SW480 (cell line): Measurements from ENCODE around the gene YY1.
"Not testable (repeated sequence)": the region's sequence is repeated elsewhere in the genome, so short reads cannot be mapped to it uniquely, and the experiment has no call there.

Source experiments
- DNase-seq: peaks from one replicate; pipeline ENCODE4 v3.0.0-alpha.2; 2016; ENCODE audit warnings: low spot score

The YY1 gene

DNA sequence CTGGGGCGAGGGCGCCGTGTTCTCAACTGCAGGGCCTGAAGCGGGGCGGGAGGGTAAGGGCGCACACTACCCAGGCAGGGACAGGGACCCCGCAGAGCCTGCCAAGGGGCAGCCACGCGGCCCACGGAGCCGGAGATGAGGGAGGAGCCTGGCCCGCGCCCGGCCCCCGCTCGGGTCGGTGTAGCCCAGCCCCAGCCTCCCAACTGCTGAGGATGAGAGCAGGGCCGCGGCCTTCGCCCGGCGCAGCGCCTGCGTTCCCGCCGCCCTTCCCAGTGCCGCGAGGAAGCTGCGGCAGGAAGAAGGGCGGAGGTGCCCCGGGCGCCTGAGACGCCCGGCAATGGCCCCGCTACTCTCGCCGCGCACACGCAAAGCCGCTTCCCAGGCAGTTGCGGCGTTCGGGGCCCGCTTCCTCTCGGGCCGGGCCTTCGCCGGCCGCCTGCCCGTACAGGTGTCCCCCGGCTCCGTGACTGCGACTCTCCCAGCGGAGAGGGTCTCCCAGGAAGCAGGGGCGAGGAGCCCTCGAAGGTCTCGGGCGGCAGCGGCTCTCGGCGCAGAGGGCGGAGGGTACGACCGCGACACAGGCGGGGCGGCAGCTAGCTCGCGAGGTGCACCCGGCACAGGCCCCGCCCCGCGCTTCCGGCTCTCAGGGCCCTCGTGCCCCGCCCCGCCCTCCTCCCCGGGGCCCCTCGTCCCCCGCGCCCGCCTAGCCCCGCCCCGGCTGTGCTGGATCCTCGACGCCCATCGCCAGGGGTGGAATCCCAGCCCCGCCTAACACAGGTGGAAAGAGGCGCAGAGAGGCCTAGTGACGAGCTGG is 24.8 kb upstream of the YY1 start:
- peak; percentile 94 for DNase-seq

GRCh38 chr14:100214770-100215083 is 24.2 kb upstream of the YY1 start:
- no peak for DNase-seq

- DNase-seq = no peak
These were observed 23.5 kb upstream of the YY1 start for GRCh38 chr14:100215330-100215885.

DNA sequence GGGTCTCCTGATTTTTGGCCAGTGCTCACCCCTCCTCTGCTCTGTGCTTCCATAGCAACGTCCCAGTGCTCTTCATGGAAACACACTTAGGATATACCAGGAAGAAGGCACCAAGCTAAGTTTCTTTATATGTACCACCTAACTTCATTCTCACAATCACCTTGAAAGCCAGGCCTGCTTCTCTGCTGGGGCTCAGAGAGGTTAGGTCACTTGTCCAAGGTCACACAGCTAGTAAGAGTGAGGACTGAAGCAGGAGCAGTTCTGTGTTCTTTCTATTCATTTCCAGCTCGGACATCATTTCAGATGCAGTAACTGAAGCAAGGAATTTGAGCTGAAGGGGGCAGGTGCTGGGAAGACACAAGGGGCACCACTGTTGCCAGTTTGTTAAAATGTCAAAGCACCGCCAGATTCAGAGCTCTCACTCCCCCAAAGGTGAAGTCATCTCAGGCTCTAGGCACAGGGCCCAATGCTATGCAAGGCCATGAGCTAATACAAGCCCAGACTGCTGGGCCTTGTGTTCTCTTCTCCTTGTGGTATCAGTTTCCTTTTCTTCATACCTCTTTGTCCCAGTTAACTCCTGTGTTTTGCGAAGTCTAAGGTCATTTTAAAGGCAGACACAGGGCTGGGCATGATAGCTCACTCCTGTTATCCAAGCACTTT is 19.7 kb upstream of the YY1 start:
- DNase-seq = no peak

DNA sequence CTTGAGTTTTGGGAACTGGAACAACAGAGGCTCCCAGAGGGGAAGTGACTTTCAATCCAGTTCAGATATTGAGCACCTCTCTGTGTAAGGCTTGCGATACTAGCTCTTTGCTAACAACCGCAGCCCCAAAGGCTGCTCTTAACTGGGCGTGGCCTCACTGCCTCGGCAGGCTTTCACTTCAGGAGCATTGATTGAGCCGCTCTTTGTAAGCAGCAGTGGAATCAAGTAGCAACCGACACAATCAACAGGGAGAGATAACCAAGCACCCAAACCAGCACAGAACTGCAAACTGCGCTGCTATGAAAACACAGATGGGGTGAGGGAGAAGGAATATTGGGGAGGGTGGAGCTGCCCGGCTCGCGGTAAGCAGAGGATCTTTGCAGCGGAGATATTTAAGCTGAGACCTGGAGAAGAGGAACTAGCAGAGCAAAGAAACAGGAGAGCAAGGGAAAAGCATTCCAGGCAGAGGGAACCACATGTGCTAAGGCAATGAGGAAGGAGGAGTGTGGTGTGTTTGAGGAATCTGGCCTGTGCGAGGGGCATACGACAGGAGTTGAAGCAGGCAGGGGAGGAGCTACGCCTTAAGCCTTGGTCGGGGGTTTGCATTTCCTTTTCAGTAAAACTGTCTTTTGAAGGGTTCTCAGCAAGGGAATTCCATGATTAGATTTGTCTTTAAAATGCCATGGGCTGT is 17.3 kb upstream of the YY1 start:
- DNase-seq = peak; percentile 78

DNA sequence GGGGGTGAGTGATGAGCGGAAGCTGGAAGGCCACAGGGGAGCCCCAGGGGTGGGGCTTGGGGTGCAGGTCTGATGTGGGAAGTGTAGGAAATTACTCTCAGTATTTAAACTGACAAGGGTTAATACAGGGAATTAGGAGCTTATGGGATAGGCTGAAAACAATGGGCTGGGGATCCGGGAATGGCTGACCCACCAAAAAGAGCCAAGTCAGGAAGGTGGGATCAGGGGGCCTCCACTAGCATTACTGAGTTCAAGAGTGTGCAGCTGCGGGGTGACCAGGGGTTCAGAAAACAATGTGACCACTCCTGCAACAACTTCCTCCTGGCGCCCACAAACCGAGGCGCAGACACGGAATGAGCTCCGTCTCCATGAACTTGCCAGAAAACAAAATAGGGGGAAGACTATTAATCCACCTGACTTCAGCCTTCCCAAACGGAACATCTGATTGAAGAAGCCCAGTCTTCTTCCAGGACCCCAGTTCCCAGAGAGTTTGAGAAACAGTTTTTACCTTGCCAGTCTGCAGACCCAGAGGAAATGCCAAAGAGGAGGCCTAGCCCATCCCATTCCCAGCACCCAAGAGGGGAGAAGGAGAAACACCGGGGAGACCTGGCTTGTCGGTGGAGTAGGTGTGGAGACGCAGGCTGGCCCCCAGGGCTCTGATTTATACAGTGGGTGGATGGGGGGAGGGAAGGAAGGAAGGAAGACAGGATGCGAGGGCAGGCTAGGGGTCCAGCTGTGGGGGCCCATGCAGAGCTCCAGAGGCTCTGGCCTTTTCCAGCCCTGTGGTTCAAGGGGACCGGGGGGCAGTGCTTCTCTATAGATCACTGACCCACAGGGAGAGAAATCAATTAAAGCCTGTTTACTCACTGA is 16.5 kb upstream of the YY1 start:
- no peak for DNase-seq

- DNase-seq = no peak
These were observed 15.4 kb upstream of the YY1 start for GRCh38 chr14:100223332-100224201.

DNA sequence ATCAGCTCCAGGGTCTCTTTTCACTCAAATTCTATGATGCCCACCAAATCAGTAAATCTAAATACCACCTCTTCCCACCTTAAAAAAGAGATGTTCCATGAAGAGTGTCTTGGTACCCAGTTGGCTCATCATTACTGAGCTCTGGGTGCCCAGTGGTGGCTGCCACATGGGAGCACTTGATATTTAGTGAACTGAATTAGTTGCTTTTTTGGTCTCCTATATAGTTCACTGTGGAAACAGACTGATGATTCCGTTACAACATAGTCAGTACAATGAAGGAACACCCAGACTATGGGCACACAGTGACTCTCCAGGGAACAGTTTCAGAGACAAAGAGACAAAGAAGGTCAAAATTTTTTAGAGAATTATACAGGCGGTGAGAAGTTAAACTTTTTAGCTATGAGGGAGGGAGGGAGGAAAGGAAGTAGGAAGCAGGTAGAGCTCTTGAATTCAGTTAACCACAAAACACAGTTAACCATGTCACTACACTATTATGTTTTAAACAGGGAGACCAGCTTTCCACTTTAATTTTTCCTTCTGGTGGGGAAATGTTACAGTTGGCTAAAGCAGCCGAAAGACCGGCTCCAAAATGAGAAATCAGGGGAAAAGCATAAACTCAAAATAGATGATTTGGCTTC is 14.6 kb upstream of the YY1 start:
- no peak for DNase-seq

GRCh38 chr14:100225169-100225568 is 13.8 kb upstream of the YY1 start:
- no peak for DNase-seq

DNA sequence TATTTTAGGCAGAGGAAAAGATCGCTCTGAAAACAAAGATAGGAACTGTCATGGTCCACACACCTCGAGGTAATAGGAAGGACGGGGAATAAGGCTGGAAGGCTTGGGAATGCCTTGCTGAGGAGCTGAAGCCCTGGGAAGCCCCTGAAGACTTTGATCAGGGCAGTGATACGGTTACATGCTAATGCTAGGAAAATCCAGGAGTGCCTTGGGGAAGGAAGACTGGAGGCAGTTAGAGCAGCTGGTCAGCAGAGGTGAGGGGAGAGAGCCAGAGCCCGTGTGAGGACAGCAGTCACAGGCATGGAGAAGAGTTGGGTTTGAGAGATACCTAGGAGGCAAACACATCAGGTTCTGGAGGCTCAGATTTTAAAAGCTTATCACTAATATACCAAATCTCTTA is 8.6 kb upstream of the YY1 start:
- DNase-seq = no peak

DNA sequence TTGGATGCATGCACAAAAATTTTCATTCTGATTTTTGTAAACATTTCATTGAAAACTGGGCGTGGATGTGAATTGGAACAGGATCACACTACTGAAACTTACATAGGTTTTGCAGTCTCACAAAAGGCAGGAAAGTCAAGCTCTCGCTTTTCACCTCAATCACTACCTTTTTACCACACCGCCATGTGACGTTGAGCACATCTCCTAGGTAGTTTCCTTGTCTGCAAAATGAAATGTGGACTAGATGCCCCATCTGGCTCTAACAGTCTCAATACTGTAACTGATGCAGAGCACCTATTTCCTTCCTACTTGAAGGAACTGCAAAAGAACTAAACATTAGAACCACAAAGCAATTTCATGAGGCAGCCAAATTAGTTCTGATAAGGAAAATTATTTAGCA is 4.4 kb upstream of the YY1 start:
- DNase-seq = no peak

DNA sequence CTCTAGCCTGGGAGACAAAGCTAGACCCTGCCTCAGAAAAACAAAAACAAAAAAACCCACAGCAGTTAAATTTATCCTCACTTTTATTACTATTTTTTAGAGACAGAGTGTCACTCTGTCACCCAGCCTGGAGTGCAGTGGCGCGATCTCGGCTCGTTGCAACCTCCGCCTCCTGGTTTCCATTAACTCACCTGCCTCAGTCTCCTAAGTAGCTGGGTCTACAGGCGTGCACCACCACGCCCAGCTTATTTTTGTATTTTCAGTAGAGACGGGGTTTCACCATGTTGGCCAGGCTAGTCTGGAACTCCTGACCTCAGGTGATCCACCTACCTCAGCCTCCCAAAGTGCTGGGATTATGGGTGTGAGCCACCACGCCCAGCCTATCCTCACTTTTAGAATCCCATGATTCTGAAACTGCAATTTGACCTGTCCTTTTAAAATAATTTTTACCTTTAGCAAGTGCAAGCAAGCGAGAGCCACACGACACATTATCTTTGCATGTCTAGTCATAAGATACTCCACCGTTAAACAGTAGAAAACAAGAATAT is 2.6 kb upstream of the YY1 start:
- DNase-seq = not testable (repeated sequence)

DNA sequence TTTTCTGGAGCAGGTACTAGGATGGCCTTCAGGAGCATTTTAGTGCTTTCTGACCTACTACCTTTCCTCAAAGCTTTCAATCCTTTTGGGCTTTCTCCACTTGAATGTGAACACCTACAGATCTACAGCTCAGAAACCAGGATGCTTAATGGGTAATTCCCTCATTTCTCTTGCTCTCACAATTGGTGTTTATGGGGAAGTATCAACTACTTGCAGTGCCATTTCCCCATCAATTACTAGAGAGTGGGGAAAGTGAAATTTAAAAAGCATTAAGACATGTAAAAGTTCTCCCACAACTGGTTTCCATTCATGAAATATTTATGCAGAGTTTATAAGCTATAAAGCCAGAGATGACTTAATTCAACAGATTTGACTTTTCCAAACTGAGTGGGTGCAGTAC is 2.1 kb upstream of the YY1 start:
- DNase-seq = no peak

GRCh38 chr14:100237735-100238418 is 1.1 kb upstream of the YY1 start:
- peak; percentile 71 for DNase-seq

GRCh38 chr14:100239211-100239839 is 381 bp downstream of the YY1 start:
- no peak for DNase-seq

GRCh38 chr14:100239840-100240667 is 1.1 kb downstream of the YY1 start:
- DNase-seq = peak; percentile 85

DNA sequence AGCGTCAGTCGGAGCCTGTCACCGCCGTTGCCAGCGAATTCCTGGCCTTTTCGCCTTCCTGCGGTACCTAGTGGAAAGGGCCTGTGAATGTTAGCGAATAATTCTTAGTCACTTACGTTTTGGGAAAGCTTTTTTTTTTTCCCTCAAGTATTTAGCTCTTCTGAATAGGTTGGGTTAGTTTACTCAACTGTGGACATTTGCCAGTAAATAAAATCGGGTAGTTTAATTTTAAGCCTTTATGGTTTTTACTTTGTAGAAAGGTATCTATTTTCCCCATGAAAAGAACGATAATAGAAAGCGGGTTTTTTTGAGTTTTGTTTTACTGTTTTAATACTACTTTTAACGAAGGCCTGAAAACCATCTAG is 1.7 kb downstream of the YY1 start:
- DNase-seq = no peak

DNA sequence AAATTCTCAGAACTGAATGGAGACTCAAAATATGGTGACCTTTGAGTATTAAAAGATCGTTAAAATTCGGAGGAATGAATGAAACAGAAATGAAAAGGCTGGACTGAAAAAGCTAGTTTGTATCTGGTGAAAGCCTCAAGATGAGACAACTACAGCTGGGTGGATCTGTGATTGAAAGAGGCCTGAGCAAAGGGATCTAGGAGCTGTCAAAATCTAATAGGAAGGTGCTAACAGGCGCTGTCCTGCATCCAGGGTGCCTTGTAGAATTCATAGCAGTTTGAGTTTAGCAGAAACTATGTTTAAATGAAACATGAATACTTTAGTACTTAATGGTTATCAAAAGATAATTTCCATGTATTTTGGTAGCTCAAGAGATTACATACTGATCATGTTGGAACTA is 2.3 kb downstream of the YY1 start:
- DNase-seq = no peak
